Measurements from ENCODE around the gene CDH8.

The CDH8 gene

GRCh38 chr16:61890386-61890785 lies 145.9 kb downstream of the CDH8 start:
- no peak for DNase-seq (ENCODE audit: extremely low read depth, low read depth)
- H3K4me3 ChIP-seq (replicated peaks; ENCODE audit: low read depth, low read length) = no peak overlapping the region
- TF ChIP-seq CTCF (IDR thresholded peaks at IDR 0.05; ENCODE audit: low read depth, low read length, missing control alignments) = no peak

DNA sequence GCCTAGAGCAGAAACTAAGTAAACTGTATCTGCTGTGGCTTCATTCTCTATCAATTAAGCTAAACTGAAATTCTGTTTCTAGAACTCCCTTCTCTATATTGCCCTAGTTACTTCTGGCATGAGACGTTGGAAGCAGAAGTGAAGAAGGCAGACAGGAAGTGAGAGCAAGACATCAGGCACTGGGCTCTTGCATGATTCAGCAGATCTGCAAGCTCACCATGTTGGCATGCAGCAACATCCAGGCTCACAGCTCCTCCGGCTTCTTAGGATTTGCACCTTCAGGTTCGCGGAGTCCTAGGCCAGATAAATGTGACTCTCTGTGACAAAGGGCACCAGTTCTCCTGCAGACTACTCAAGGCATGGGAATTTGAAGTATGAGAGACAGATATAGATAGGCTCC lies 148.3 kb downstream of the CDH8 start:
- TF ChIP-seq CTCF (IDR thresholded peaks at IDR 0.05; ENCODE audit: low read depth, low read length, missing control alignments) = no peak
- no peak for DNase-seq (ENCODE audit: extremely low read depth, low read depth)
- H3K4me3 ChIP-seq (replicated peaks; ENCODE audit: low read depth, low read length) = no peak overlapping the region

DNA sequence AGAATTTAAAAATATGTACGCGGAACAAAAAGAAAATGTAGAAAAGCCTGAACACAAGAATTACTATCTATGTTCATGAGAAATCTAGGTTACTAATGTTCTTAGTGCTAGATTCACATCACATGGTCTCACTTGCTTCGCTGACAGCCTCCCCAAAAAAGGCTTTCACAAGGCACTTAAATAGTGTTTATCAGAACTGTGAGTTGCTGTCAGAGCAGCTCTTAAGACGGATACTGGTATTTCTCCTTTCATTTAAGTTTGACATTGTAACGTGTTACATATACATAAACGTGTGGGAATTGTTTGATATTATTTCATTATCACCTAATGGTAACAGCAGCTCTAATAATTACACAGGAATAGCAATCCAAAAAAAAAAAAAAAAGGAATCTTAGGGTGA lies 150.9 kb downstream of the CDH8 start:
- H3K4me3 ChIP-seq (replicated peaks; ENCODE audit: low read depth, low read length) = no peak overlapping the region
- DNase-seq (ENCODE audit: extremely low read depth, low read depth) = no peak
- TF ChIP-seq CTCF (IDR thresholded peaks at IDR 0.05; ENCODE audit: low read depth, low read length, missing control alignments) = no peak

DNA sequence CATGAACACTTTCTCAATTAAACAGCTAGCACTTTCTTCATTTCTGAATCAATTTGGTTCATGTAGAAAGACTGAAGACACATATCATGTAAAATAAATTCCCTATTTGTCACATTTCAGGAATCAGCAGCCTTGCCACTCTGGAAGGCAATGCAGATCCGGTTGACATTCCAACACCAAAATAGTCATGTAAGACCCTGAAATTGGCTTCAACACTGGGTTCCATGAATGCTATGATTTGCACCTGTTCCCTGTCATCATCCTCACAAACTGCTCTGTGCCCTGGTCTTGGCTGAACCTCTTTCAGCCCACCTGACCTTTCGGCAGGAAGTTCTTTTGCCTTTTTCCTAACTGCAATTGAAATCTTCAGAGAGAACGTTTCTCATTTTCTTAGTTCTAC lies 156.9 kb downstream of the CDH8 start:
- no peak for DNase-seq (ENCODE audit: extremely low read depth, low read depth)
- no peak for TF ChIP-seq CTCF (IDR thresholded peaks at IDR 0.05; ENCODE audit: low read depth, low read length, missing control alignments)
- H3K4me3 ChIP-seq (replicated peaks; ENCODE audit: low read depth, low read length) = no peak overlapping the region

DNA sequence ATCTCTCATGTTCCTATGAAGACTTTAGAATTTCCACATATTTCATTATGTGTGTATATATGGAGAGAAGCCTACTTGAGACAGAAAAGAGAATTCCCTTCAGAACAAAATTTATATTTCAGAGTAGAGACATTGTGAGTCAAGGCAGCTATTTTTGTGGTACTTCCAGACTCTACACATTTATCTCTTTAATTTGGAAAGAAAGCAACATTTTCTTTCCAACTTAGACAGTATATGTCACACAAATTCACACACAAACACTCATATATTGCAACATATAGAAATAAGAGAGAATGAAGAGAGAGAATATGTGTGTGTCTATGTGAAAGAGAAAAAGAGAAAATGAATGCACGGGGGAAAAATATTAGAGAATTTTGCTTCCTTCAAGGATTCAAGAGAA lies 158.8 kb downstream of the CDH8 start:
- no peak overlapping the region for H3K4me3 ChIP-seq (replicated peaks; ENCODE audit: low read depth, low read length)
- TF ChIP-seq CTCF (IDR thresholded peaks at IDR 0.05; ENCODE audit: low read depth, low read length, missing control alignments) = no peak
- no peak for DNase-seq (ENCODE audit: extremely low read depth, low read depth)

- no peak overlapping the region for H3K4me3 ChIP-seq (replicated peaks; ENCODE audit: low read depth, low read length)
- DNase-seq (ENCODE audit: extremely low read depth, low read depth) = no peak
- TF ChIP-seq CTCF (IDR thresholded peaks at IDR 0.05; ENCODE audit: low read depth, low read length, missing control alignments) = no peak
Measured at GRCh38 chr16:61872778-61873119, 163.5 kb downstream of the CDH8 start.

All from HFF-Myc (cell line).